A673 (cell line): ENCODE results near the gene GJB6.

ENCODE experiments used
- EZH2 ChIP-seq: fragments of 200-600 bp; sonication (generic); IDR thresholded peaks from 2 replicates; pipeline ENCODE4 v1.6.1; 2017; ENCODE audit warnings: borderline replicate concordance, low read depth, mild to moderate bottlenecking, mixed read lengths, antibody characterized with exemption, low read length; ENCODE audit not compliant: poor library complexity, severe bottlenecking
- TF ChIP-seq, protein P1 (sequence below): fragments of 300-800, 200-600 bp; sonication (generic); conservative IDR thresholded peaks from 2 replicates; pipeline ENCODE4 v1.5.1; 2017; ENCODE audit warnings: low read depth, mild to moderate bottlenecking, antibody characterized with exemption, low read length, moderate library complexity, mixed read lengths

DNA sequence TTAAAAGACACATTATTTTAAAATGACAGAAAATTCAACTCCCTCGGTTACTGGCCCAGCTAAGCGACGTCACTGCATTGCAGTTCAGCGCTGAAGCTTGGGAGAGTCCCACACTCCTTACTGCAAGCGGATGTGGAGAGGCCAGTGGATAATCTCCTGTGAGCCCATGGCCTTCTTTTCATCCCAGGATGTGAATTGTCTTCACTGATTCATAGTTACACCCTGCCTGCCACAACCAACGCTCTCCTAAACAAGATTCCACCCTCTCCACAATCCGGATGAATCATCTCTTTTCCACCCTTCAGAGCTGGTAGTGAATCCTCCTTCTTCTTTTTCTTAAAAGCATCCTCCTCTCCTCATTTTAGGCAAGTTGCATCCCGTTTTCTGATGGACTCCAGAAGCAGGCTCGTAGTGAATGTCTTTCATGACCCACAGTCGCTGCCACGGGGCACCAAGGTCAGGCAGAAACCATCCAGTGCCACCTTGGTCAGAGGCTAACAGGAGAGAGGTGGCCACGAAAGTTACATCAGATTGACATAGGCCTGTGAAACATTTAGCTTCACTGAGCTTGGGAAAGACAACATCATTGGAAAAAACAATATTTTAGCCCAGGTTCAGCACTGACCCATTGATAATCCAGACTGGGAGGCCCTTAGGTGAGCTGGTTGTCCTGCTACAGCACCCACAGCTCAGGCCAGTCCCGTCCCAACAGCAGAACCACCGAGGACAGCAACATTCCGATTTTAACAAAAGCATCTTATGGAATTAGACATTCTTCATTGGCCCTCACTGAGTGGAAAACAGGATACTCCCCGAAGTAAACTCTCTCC lies 41.4 kb downstream of the GJB6 start:
- TF ChIP-seq, protein P1, sequence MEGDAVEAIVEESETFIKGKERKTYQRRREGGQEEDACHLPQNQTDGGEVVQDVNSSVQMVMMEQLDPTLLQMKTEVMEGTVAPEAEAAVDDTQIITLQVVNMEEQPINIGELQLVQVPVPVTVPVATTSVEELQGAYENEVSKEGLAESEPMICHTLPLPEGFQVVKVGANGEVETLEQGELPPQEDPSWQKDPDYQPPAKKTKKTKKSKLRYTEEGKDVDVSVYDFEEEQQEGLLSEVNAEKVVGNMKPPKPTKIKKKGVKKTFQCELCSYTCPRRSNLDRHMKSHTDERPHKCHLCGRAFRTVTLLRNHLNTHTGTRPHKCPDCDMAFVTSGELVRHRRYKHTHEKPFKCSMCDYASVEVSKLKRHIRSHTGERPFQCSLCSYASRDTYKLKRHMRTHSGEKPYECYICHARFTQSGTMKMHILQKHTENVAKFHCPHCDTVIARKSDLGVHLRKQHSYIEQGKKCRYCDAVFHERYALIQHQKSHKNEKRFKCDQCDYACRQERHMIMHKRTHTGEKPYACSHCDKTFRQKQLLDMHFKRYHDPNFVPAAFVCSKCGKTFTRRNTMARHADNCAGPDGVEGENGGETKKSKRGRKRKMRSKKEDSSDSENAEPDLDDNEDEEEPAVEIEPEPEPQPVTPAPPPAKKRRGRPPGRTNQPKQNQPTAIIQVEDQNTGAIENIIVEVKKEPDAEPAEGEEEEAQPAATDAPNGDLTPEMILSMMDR: no peak
- TF ChIP-seq EZH2: no peak
